NT2/D1 (cell line): ENCODE data around the gene LRRC27.

ENCODE experiments used
- DNase-seq: peaks from one replicate; pipeline ENCODE4 v3.0.0-alpha.2; 2011; ENCODE audit warnings: low read depth, low spot score
- H3K27me3 ChIP-seq: 2 replicates; pipeline ENCODE4 v1.6.0; 2011; ENCODE audit warnings: mild to moderate bottlenecking; ENCODE audit not compliant: insufficient read length, insufficient read depth
- H3K36me3 ChIP-seq: 2 replicates; pipeline ENCODE4 v1.6.1; 2011; ENCODE audit warnings: mild to moderate bottlenecking, low read length, mixed read lengths; ENCODE audit not compliant: insufficient read depth, insufficient read length
- H3K4me1 ChIP-seq: 2 replicates; pipeline ENCODE4 v1.5.1; 2011; ENCODE audit not compliant: insufficient read depth, insufficient read length
- H3K4me3 ChIP-seq: 2 replicates; pipeline ENCODE4 v1.5.1; 2011; ENCODE audit warnings: low read depth; ENCODE audit not compliant: insufficient read length
- H3K9ac ChIP-seq: 2 replicates; pipeline ENCODE4 v1.6.0; 2011; ENCODE audit warnings: low read depth; ENCODE audit not compliant: insufficient read length
- H3K9me3 ChIP-seq: 2 replicates; pipeline ENCODE4 v1.5.1; 2011; ENCODE audit warnings: mild to moderate bottlenecking, low read length; ENCODE audit not compliant: insufficient read depth
- SUZ12 ChIP-seq: IDR thresholded peaks from 2 replicates; pipeline ENCODE4 v1.6.1; 2011; ENCODE audit not compliant: insufficient read length, insufficient read depth; ENCODE audit errors: extremely low read depth
- YY1 ChIP-seq: IDR thresholded peaks from 2 replicates; pipeline ENCODE4 v1.6.1; 2011; ENCODE audit not compliant: insufficient read length, insufficient read depth
- ZNF274 ChIP-seq: IDR thresholded peaks from 2 replicates; pipeline ENCODE4 v1.6.1; 2011; ENCODE audit warnings: mild to moderate bottlenecking, low read depth, low read length

LRRC27 gene

GRCh38 chr10:132321726-132322125, 10.3 kb upstream of the LRRC27 start:
- DNase-seq: no peak
- Histone ChIP-seq H3K4me1 (peaks cover 2% of the 10 kb centered on the region), H3K9ac (no peak overlapping the region), H3K4me3 (no peak overlapping the region), H3K9me3 (no peaks in the 10 kb centered on the region), H3K36me3 (peaks cover 15% of the 10 kb centered on the region), H3K27me3 (no peaks in the 10 kb centered on the region)
- TF ChIP-seq ZNF274 (no peak), SUZ12 (no peak), YY1 (no peak)

- Histone ChIP-seq H3K9ac (no peak overlapping the region), H3K27me3 (no peaks in the 10 kb centered on the region), H3K36me3 (peaks cover 22% of the 10 kb centered on the region), H3K4me1 (peaks cover 2% of the 10 kb centered on the region), H3K9me3 (no peaks in the 10 kb centered on the region), H3K4me3 (no peak overlapping the region)
- no peak for DNase-seq
- no peak for TF ChIP-seq YY1
- TF ChIP-seq ZNF274: no peak
- TF ChIP-seq SUZ12: no peak
These were observed 9.4 kb upstream of the LRRC27 start for GRCh38 chr10:132322586-132323048.

GRCh38 chr10:132324186-132324585, 7.8 kb upstream of the LRRC27 start:
- no peaks in the 10 kb centered on the region for H3K9me3 ChIP-seq
- TF ChIP-seq ZNF274 (no peak), SUZ12 (no peak), YY1 (no peak)
- no peak overlapping the region for H3K9ac ChIP-seq
- DNase-seq: no peak
- no peak overlapping the region for H3K4me3 ChIP-seq
- H3K4me1 ChIP-seq: peaks cover 2% of the 10 kb centered on the region
- peaks cover 33% of the 10 kb centered on the region for H3K36me3 ChIP-seq
- no peaks in the 10 kb centered on the region for H3K27me3 ChIP-seq

- Histone ChIP-seq H3K4me3 (no peak overlapping the region), H3K4me1 (peaks cover 2% of the 10 kb centered on the region), H3K36me3 (peaks cover 42% of the 10 kb centered on the region), H3K27me3 (no peaks in the 10 kb centered on the region), H3K9ac (no peak overlapping the region), H3K9me3 (no peaks in the 10 kb centered on the region)
- TF ChIP-seq ZNF274: no peak
- no peak for TF ChIP-seq SUZ12
- TF ChIP-seq YY1: no peak
- DNase-seq: no peak
These were observed 5.6 kb upstream of the LRRC27 start for GRCh38 chr10:132326344-132326889.

- no peak for DNase-seq
These were observed 5.1 kb upstream of the LRRC27 start for GRCh38 chr10:132326925-132327324.

GRCh38 chr10:132328106-132328505, 3.9 kb upstream of the LRRC27 start:
- Histone ChIP-seq H3K27me3 (no peaks in the 10 kb centered on the region), H3K9ac (no peak overlapping the region), H3K4me1 (peaks cover 2% of the 10 kb centered on the region), H3K36me3 (peaks cover 42% of the 10 kb centered on the region), H3K4me3 (no peak overlapping the region), H3K9me3 (no peaks in the 10 kb centered on the region)
- TF ChIP-seq YY1 (no peak), SUZ12 (no peak), ZNF274 (no peak)
- no peak for DNase-seq

More at GRCh38 chr10:132326925-132327324, 5.1 kb upstream of the LRRC27 start:
- TF ChIP-seq YY1 (no peak), ZNF274 (no peak), SUZ12 (no peak)
- no peak overlapping the region for H3K9ac ChIP-seq
- no peak overlapping the region for H3K4me3 ChIP-seq
- no peaks in the 10 kb centered on the region for H3K9me3 ChIP-seq
- H3K4me1 ChIP-seq: peaks cover 2% of the 10 kb centered on the region
- H3K27me3 ChIP-seq: no peaks in the 10 kb centered on the region
- peaks cover 42% of the 10 kb centered on the region for H3K36me3 ChIP-seq

- Histone ChIP-seq H3K4me3 (no peak overlapping the region), H3K9me3 (no peaks in the 10 kb centered on the region), H3K4me1 (peaks cover 6% of the 10 kb centered on the region), H3K36me3 (peaks cover 42% of the 10 kb centered on the region), H3K9ac (no peak overlapping the region), H3K27me3 (no peaks in the 10 kb centered on the region)
- no peak for DNase-seq
- no peak for TF ChIP-seq ZNF274
- TF ChIP-seq SUZ12: no peak
- no peak for TF ChIP-seq YY1
These were observed 3.3 kb upstream of the LRRC27 start for GRCh38 chr10:132328738-132329137.
